ENCODE measurements around the gene RYK. TPM values are rescaled to one million over a fixed set of nuclear protein-coding genes. Genes with fewer than 3 reads are reported as not detected.

Gene RYK
- total RNA-seq, 4 donors from 2014 or later, result 69.3 to 100 (median 84.7) TPM

DNA sequence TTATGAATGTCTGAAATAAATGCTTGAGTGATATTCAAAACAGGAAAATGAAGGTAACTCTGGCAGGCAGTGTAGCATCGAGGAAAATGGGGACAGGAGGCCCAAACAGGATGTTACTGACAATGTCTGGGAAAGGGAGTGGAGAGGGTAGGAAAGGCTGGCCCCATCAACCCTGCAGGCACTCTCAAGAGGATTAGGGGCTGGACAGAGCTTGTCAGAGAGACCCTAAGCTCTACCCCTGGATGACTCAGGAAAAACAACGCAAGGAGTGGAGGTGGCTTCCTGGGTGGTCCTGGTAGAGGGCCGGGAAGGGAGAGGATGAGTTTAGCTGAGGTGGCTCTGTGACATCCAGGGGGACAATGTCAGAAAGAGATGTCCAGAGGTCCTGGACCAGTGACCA, 106.0 kb downstream of the RYK start:
- peak; percentile 28 for ATAC-seq (ENCODE audit: low FRiP score)

GRCh38 chr3:134143828-134144401, 106.7 kb downstream of the RYK start:
- no peak for DNase-seq (ENCODE audit: low spot score)
- no peak for TF ChIP-seq CTCF (IDR thresholded peaks at IDR 0.05)
- ATAC-seq (ENCODE audit: low FRiP score), result no peak

More for the DNA sequence above, 106.0 kb downstream of the RYK start:
- TF ChIP-seq CTCF (IDR thresholded peaks at IDR 0.05), result no peak
- DNase-seq (ENCODE audit: low spot score), result no peak

- no peak for ATAC-seq (ENCODE audit: low FRiP score)
- DNase-seq (ENCODE audit: low spot score), result no peak
- TF ChIP-seq CTCF (IDR thresholded peaks at IDR 0.05), result no peak
These were observed 114.1 kb downstream of the RYK start for GRCh38 chr3:134136604-134137003.

DNA sequence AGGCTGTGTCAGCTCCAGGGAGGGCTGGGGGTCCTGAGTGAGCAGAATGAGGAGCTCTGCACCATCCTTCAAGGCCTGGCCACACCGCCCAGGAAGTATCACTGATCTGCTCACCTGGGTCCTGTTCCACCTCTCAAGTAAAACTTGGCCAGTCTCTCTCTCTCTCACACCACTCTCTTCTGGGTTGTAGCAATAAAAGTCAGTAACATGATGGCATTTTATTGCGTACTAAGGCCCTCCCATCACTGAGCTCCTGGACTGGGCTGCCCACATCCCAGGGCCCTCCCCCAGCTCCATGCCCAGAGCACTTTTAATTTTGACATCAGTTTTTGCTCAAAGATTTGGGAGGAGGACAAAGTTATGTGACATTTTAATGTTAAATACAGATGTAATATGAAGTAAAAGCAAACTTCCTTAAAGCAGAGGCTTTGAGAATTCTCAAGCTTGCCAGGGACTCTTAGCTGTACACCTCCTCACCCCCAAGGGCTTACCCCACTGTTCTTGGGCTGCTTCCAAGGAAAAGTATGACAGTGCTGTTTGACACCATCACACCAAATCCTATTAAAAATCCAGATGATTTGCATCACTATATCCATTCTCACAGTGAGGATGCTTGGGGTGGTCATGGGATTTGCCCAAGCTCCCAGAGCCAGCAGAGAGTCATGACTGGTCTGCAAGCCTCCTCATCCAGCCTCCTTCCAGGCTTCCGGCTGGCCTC, 115.8 kb downstream of the RYK start:
- DNase-seq (ENCODE audit: low spot score) (no peak), ATAC-seq (ENCODE audit: low FRiP score) (no peak)
- TF ChIP-seq CTCF (IDR thresholded peaks at IDR 0.05), result no peak

- no peak for ATAC-seq (ENCODE audit: low FRiP score)
- TF ChIP-seq CTCF (IDR thresholded peaks at IDR 0.05), result no peak
- no peak for DNase-seq (ENCODE audit: low spot score)
These were observed 116.4 kb downstream of the RYK start for GRCh38 chr3:134134240-134134639.

DNA sequence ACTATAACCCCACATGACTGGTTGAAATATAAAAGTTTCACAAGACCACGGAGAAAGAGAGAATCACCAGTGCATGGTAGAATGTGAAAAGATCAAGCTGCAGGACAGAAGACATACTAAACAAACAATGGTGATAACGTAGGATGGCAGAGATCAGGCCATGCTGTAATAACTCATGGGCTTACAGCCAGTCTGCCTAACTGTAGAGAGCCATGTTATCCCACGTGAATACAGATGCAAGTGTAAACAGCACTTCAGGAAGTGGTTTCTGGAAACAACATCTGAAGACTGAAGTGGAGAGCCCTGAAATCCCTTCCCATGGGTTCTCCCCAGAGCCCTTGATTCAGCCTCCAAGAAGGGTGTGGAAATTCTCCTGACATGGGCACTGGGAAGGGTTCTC, 117.7 kb downstream of the RYK start:
- DNase-seq (ENCODE audit: low spot score) (no peak), ATAC-seq (ENCODE audit: low FRiP score) (no peak)
- no peak for TF ChIP-seq CTCF (IDR thresholded peaks at IDR 0.05)

DNA sequence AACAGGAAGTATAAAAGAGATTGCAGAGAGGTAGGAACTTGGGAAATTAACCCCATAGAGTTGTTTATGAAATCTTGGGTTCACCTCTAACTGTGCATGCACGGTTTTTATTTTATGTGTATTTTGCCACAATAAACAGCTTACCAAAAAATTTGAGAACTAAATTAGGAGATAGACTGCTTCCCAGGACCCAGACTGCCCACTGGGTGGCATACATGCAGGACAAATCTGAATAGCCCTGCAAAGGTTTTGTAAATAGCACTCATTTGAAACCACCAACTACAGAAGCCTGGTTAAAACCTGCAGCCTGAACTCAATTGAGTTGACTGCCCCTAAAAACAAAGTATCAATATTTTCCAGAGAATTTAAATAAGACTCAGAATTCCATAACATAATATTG, 124.5 kb downstream of the RYK start:
- DNase-seq (ENCODE audit: low spot score), result no peak
- ATAC-seq (ENCODE audit: low FRiP score), result no peak
- TF ChIP-seq CTCF (IDR thresholded peaks at IDR 0.05), result no peak

Data from omental fat pad (tissue), 4 donors.